Measurements from ENCODE around the gene OTULIN.

Gene OTULIN

GRCh38 chr5:14673443-14673842, 8.9 kb downstream of the OTULIN start:
- no peak overlapping the region for H3K4me3 ChIP-seq
- no peak for DNase-seq (ENCODE audit: low spot score)
- TF ChIP-seq, protein P1, sequence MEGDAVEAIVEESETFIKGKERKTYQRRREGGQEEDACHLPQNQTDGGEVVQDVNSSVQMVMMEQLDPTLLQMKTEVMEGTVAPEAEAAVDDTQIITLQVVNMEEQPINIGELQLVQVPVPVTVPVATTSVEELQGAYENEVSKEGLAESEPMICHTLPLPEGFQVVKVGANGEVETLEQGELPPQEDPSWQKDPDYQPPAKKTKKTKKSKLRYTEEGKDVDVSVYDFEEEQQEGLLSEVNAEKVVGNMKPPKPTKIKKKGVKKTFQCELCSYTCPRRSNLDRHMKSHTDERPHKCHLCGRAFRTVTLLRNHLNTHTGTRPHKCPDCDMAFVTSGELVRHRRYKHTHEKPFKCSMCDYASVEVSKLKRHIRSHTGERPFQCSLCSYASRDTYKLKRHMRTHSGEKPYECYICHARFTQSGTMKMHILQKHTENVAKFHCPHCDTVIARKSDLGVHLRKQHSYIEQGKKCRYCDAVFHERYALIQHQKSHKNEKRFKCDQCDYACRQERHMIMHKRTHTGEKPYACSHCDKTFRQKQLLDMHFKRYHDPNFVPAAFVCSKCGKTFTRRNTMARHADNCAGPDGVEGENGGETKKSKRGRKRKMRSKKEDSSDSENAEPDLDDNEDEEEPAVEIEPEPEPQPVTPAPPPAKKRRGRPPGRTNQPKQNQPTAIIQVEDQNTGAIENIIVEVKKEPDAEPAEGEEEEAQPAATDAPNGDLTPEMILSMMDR (IDR thresholded peaks at IDR 0.05): no peak
- H3K27ac ChIP-seq: no peak overlapping the region

DNA sequence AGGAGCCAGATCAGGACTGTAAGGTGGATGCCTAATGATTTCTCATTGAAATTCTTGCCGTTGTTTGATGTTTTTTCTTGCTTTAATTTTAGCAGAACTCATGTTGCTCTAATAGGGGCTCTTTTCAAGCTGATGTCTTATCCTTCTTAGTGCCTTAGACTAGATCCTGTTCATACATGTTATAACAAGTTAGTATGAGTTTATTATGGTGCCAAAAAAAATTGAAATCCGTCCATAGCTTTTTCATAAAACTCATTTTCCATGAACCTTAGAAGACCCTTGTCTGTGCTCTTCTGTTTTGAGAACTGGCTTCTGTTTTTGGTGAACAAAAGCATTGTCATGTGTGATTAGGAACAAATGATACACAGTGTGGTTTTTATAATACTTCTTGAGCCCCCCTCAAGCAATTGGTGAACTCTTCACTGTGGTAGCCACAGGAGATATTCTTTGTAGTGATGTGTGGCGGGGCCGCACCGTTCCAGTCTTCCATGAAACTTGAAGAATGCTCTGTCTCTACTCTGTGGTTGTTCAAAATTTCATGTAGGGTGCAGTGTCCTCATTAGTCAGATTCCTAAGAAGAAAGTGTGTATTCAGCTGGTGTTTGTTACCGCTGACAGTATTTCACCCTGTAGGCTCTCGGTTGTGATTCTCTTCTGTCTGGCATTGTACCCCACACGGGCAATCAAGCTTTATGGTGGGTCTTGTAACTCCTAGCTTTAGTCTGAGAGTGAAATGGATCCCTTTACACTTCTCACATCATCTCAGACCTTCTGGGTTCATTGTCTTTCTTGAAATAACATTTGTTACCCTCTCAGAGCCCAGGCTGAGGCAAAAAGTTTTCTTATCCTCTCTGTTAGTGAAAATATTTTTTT, 10.7 kb downstream of the OTULIN start:
- TF ChIP-seq, protein P1 (IDR thresholded peaks at IDR 0.05): no peak
- DNase-seq (ENCODE audit: low spot score): no peak
- Histone ChIP-seq H3K27ac (peak overlapping the region; percentile 42 to 67), H3K4me3 (no peak overlapping the region)

DNA sequence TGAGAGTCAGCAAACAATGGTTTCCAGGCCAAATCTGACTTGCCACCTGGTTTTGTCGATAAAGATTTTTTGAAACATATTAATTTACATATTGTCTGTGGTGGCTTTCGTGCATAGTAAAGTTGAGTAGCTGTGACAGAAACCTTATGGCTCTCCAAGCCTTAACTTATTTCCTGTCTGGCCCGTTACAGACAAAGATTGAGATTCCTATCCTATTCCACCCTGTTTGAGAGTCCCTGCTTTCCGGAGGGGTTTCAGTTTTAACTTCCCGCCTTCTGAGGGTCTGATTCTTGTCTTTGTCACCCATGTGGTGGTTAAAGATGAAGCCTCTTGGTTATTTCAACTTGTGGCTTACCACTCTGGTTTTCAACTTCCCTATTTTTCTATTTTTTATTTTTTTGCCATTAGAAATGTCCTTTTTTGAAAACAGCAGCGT, 11.4 kb downstream of the OTULIN start:
- Histone ChIP-seq H3K4me3 (peak overlapping the region; percentile 41), H3K27ac (peak overlapping the region; percentile 67 to 82)
- TF ChIP-seq, protein P1 (IDR thresholded peaks at IDR 0.05): no peak
- DNase-seq (ENCODE audit: low spot score): no peak

DNA sequence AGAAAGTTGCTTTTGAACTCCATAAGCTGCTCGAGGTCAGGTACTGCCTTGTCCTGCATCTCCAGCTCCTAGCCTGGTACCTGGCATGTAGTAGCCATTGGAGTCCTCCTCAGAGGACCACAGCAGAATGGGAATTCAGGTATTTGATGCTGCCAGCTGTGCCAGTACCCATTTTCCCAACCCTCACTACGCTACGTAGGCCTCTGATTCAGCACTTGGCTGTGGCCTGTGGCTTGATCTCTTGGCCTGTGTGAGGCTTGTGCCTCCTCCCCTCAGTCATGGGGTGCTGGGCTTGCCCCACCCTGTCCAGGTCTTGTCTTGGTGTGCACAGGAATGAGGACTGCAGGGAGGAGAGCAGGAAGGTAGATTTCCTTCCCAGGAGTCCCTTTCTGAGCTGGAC, 11.8 kb downstream of the OTULIN start:
- no peak for DNase-seq (ENCODE audit: low spot score)
- TF ChIP-seq, protein P1 (IDR thresholded peaks at IDR 0.05): no peak
- H3K4me3 ChIP-seq: peak overlapping the region; percentile 41
- peak overlapping the region; percentile 67 to 82 for H3K27ac ChIP-seq

DNA sequence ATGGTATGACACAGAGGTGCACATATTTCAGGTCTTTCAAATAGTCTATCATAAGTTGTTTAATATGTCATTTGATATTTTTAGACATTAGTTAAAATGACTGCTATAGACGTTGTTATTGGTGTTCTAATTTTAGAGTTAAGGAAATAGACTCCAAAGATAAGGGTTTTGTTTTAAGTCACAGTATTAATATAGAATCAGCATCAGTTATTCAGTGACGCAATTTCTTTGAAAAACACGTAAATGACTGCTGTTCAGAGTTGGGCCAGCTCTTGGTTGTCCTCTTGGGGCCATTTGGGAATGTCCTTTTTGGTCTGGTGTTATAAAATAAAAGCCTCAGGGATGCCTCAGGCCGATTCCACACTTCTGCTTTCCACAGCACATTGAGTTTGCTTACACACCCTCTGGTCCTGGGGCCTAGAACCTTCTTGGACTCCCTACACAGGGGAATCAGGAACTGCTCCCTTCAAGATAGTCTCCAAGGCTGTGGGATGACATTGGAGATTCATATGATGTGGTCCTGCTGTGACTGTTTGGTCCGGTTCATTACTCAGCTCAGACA, 14.3 kb downstream of the OTULIN start:
- Histone ChIP-seq H3K4me3 (no peak overlapping the region), H3K27ac (peak overlapping the region; percentile 84 to 85)
- TF ChIP-seq, protein P1 (IDR thresholded peaks at IDR 0.05): no peak
- DNase-seq (ENCODE audit: low spot score): no peak

DNA sequence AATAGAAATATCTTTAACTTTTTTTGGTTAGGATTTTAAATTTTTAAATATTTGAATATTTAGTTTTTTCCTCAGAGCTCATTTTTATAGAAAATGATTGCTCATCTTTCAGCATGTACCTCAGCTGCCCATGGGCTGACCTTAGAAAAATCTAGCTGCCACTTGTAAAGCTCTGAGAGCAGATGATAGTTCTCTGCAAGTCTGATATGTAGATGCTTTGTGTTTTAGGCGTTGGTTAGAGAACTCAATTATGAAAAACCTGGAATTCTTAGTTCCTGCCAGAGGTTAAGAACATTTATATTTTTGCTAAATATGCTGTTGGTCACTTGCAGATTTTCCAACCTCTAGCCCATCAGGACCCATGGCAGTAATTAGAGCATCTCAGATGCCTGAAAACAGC, 15.1 kb downstream of the OTULIN start:
- TF ChIP-seq, protein P1 (IDR thresholded peaks at IDR 0.05): no peak
- Histone ChIP-seq H3K4me3 (no peak overlapping the region), H3K27ac (peak overlapping the region in 1 of 2 donors; percentile 85)
- DNase-seq (ENCODE audit: low spot score): no peak

All from coronary artery (tissue), 2 donors.